ENCODE results near the gene MROH7. TPM values are rescaled to one million over a fixed set of nuclear protein-coding genes. Genes with fewer than 3 reads are reported as not detected.

MROH7 gene
- total RNA-seq, 1 donor from 2014 or later = 0.15 TPM

GRCh38 chr1:54680387-54680786 is 38.8 kb downstream of the MROH7 start:
- Mint-ChIP-seq H3K36me3 (ENCODE audit: low read depth) (no peaks in the 10 kb centered on the region), H3K4me1 (ENCODE audit: low read depth) (no peaks in the 10 kb centered on the region), H3K4me3 (ENCODE audit: unreplicated experiment) (no peak overlapping the region), H3K27me3 (ENCODE audit: low read depth) (peaks cover 29% of the 10 kb centered on the region), H3K27ac (ENCODE audit: unreplicated experiment) (no peak overlapping the region), H3K9me3 (ENCODE audit: low read depth) (no peaks in the 10 kb centered on the region)
- no peak for TF ChIP-seq CTCF (IDR thresholded peaks at IDR 0.05)
- DNase-seq (ENCODE audit: low spot score) = peak; percentile 57

DNA sequence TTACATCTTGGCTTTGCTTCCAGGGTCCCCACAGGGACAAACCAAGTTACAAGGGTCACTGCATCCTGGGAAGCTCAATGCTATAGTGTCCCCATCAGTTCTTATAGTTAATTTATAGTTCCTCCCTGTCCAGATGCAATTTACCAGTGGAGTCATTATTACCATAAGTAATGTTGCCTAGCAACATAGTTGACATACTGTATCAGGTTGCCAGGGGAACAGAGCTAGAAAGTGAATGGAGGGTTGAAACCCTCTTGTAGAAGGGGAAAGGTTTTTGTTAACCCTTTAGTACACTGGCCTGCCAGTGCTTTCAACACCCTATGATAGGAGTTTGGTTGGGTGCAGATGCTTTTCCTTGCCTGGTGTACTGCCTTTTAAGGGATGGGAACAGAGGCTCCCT is 39.8 kb downstream of the MROH7 start:
- Mint-ChIP-seq H3K27ac (ENCODE audit: unreplicated experiment) (no peak overlapping the region), H3K27me3 (ENCODE audit: low read depth) (peaks cover 29% of the 10 kb centered on the region), H3K4me1 (ENCODE audit: low read depth) (no peaks in the 10 kb centered on the region), H3K36me3 (ENCODE audit: low read depth) (no peaks in the 10 kb centered on the region), H3K4me3 (ENCODE audit: unreplicated experiment) (no peak overlapping the region), H3K9me3 (ENCODE audit: low read depth) (no peaks in the 10 kb centered on the region)
- no peak for DNase-seq (ENCODE audit: low spot score)
- no peak for TF ChIP-seq CTCF (IDR thresholded peaks at IDR 0.05)

DNA sequence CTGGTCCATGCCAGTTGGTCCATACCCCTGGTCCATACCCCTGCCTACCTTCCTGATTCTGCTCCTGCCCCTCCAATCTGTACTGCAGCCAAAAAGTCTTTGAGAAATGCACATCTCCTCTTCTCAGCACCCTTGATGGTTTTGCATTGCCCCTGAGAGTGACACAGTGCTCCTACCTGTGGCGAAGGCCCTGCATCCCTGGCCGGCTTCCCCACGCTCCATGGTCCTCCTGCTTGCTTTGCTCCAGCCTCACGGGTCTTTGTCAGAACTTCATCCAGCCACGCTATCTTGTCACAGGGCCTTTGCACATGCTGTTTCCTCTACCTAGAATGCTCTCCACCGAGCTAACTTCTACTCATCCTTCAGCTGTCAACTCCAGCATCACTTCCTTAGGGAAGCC is 41.9 kb downstream of the MROH7 start:
- Mint-ChIP-seq H3K27me3 (ENCODE audit: low read depth) (peaks cover 20% of the 10 kb centered on the region), H3K4me1 (ENCODE audit: low read depth) (no peaks in the 10 kb centered on the region), H3K9me3 (ENCODE audit: low read depth) (no peaks in the 10 kb centered on the region), H3K36me3 (ENCODE audit: low read depth) (no peaks in the 10 kb centered on the region), H3K4me3 (ENCODE audit: unreplicated experiment) (no peak overlapping the region), H3K27ac (ENCODE audit: unreplicated experiment) (no peak overlapping the region)
- TF ChIP-seq CTCF (IDR thresholded peaks at IDR 0.05) = no peak
- peak; percentile 56 for DNase-seq (ENCODE audit: low spot score)

DNA sequence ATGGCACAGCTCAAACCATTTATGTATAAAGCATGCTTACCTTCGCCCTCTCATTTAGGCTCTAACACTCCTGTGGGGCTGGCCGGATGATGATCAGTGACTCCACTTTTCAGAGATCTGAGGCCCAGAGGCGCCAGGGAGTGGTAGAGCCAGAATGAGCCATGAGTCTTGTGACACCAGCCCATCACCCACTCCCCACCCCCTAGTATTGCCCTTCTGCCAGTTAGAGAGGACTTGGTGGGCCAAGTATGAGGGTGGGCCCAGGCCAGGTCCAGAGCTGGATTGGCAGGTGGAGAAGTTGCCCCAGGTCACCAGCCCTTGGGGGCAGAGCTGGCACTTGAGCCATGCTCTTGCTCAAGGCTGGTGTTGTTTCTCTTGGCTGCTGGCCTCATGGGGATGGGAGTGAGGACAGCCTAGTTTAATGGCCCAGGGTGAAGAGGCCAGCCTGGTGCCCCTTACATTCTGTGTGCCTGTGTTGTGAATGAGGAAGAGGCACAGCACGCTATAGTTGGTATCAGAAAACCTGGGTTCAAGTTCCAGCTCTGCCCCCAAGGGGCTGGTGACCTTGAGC is 43.8 kb downstream of the MROH7 start:
- no peak for TF ChIP-seq CTCF (IDR thresholded peaks at IDR 0.05)
- peak; percentile 72 for DNase-seq (ENCODE audit: low spot score)
- H3K27me3 Mint-ChIP-seq (ENCODE audit: low read depth) = peaks cover 15% of the 10 kb centered on the region
- H3K4me3 Mint-ChIP-seq (ENCODE audit: unreplicated experiment) = no peak overlapping the region
- no peaks in the 10 kb centered on the region for H3K36me3 Mint-ChIP-seq (ENCODE audit: low read depth)
- H3K4me1 Mint-ChIP-seq (ENCODE audit: low read depth) = no peaks in the 10 kb centered on the region
- peaks cover 4% of the 10 kb centered on the region for H3K9me3 Mint-ChIP-seq (ENCODE audit: low read depth)
- H3K27ac Mint-ChIP-seq (ENCODE audit: unreplicated experiment) = no peak overlapping the region

DNA sequence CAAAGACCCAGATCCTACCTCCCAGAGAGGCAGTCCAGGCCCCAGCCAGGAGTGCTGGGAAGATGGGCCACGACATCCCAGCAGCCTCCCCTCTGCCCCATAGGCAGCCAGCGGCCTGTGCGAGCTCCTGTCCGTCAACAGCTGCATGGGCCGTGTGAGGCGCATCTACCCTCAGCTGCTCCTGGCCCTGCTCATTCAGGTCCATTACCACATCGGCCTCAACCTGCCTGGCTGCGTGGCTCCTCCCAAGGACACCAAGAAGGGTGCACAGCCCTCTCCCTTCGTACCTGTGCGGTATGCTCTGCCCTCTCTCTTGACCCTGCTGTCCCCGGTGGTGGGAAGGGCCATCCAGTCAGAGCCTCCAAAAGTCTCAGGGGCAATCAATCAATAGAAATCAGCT is 44.6 kb downstream of the MROH7 start:
- Mint-ChIP-seq H3K4me1 (ENCODE audit: low read depth) (no peaks in the 10 kb centered on the region), H3K27me3 (ENCODE audit: low read depth) (peaks cover 17% of the 10 kb centered on the region), H3K27ac (ENCODE audit: unreplicated experiment) (no peak overlapping the region), H3K4me3 (ENCODE audit: unreplicated experiment) (no peak overlapping the region), H3K9me3 (ENCODE audit: low read depth) (peaks cover 4% of the 10 kb centered on the region), H3K36me3 (ENCODE audit: low read depth) (no peaks in the 10 kb centered on the region)
- TF ChIP-seq CTCF (IDR thresholded peaks at IDR 0.05) = no peak
- DNase-seq (ENCODE audit: low spot score) = no peak

Data from chondrocyte (in vitro differentiated cells).